PC-9 (cell line): ENCODE measurements around the gene CCDC85B. TPM values are rescaled to one million over a fixed set of nuclear protein-coding genes. Genes with fewer than 3 reads are reported as not detected.
A peak's percentile ranks its signal among the peaks of the same experiment; 100 is the strongest.

Source experiments
- BruUV-seq: library from RNA; stranded (reverse); fragments of 400-500 nt; replicated peaks from 2 replicates; lab custom pipeline; 2021; lab: Mats Ljungman, UMichigan
- CTCF ChIA-PET: fragments of 300-600 bp; sonication (Branson Sonifier 250); formaldehyde crosslinking; loops from one replicate; lab custom pipeline; 2022; ENCODE audit warnings: antibody characterized with exemption; lab: Charles Lee
- POLR2A ChIA-PET: fragments of 300-600 bp; sonication (Branson Sonifier 250); formaldehyde crosslinking; loops from one replicate; lab custom pipeline; 2022; ENCODE audit warnings: antibody characterized with exemption; ENCODE audit not compliant: unreplicated experiment; lab: Charles Lee
- DNase-seq, 2 experiments: peaks; one replicate each; pipeline versions ENCODE4 v3.0.0 to v3.0.0-alpha.2; 2015 to 2022; ENCODE audit warnings: mixed read lengths in 1 of 2
- H2AFZ ChIP-seq: fragments of 200-600 bp; sonication (generic); 2 replicates; pipeline ENCODE4 v1.8.1; 2017; ENCODE audit warnings: antibody characterized with exemption
- H3F3A ChIP-seq: fragments of 200-600 bp; sonication (generic); 2 replicates; pipeline ENCODE4 v1.8.1; 2017; ENCODE audit warnings: antibody characterized with exemption, mild to moderate bottlenecking, low read depth; ENCODE audit not compliant: insufficient read depth
- H3K27ac ChIP-seq: fragments of 200-600 bp; sonication (generic); 2 replicates; pipeline ENCODE4 v1.6.1; 2016; ENCODE audit warnings: mixed run types
- H3K27me3 ChIP-seq: fragments of 200-600 bp; sonication (generic); 2 replicates; pipeline ENCODE4 v1.6.1; 2016; ENCODE audit warnings: low read depth, mixed run types; ENCODE audit not compliant: insufficient read depth
- H3K36me3 ChIP-seq: fragments of 200-600 bp; sonication (generic); 2 replicates; pipeline ENCODE4 v1.6.1; 2016; ENCODE audit warnings: low read depth, mixed run types
- H3K4me1 ChIP-seq: fragments of 200-600 bp; sonication (generic); replicated peaks from 2 replicates; pipeline ENCODE4 v1.6.1; 2016; ENCODE audit warnings: mixed run types; ENCODE audit not compliant: insufficient read depth
- H3K4me2 ChIP-seq: fragments of 200-600 bp; sonication (generic); 2 replicates; pipeline ENCODE4 v1.6.1; 2017; ENCODE audit warnings: mixed run types
- H3K4me3 ChIP-seq: fragments of 200-600 bp; sonication (generic); 2 replicates; pipeline ENCODE4 v1.6.1; 2016; ENCODE audit warnings: mixed run types
- H3K79me2 ChIP-seq: fragments of 200-600 bp; sonication (generic); 2 replicates; pipeline ENCODE4 v1.6.1; 2017; ENCODE audit warnings: low read depth, mixed run types
- H3K9me2 ChIP-seq: fragments of 200-600 bp; sonication (generic); 2 replicates; pipeline ENCODE4 v1.8.1; 2017; ENCODE audit warnings: mild to moderate bottlenecking; ENCODE audit not compliant: insufficient read depth
- H3K9me3 ChIP-seq: fragments of 200-600 bp; sonication (generic); 2 replicates; pipeline ENCODE4 v1.8.1; 2016; ENCODE audit warnings: low read depth; ENCODE audit not compliant: insufficient read depth
- H4K20me1 ChIP-seq: fragments of 200-600 bp; sonication (generic); 2 replicates; pipeline ENCODE4 v1.8.1; 2017; ENCODE audit not compliant: insufficient read depth
- EZH2 ChIP-seq: fragments of 200-600 bp; sonication (generic); IDR thresholded peaks from 2 replicates; pipeline ENCODE4 v1.8.0; 2017; ENCODE audit warnings: antibody characterized with exemption, low read depth
- intact Hi-C: fragments of 100-400 bp; cut with micrococcal nuclease; formaldehyde crosslinking; loops from one replicate; pipeline ENCODE4 v1.10.0; 2022; ENCODE audit not compliant: unreplicated experiment
- total RNA-seq: library from RNA; stranded (reverse); gene quantifications from 2 replicates; pipeline ENCODE4 v1.2.3, GENCODE V29; 2021
- TF ChIP-seq, protein P1 (sequence below): fragments of 200-600 bp; sonication (generic); conservative IDR thresholded peaks from 2 replicates; pipeline ENCODE4 v1.6.1; 2017; ENCODE audit warnings: mixed run types, antibody characterized with exemption, mild to moderate bottlenecking, moderate library complexity

Gene CCDC85B
- total RNA-seq, 1 experiment from 2014 or later: 45.0 TPM

DNA sequence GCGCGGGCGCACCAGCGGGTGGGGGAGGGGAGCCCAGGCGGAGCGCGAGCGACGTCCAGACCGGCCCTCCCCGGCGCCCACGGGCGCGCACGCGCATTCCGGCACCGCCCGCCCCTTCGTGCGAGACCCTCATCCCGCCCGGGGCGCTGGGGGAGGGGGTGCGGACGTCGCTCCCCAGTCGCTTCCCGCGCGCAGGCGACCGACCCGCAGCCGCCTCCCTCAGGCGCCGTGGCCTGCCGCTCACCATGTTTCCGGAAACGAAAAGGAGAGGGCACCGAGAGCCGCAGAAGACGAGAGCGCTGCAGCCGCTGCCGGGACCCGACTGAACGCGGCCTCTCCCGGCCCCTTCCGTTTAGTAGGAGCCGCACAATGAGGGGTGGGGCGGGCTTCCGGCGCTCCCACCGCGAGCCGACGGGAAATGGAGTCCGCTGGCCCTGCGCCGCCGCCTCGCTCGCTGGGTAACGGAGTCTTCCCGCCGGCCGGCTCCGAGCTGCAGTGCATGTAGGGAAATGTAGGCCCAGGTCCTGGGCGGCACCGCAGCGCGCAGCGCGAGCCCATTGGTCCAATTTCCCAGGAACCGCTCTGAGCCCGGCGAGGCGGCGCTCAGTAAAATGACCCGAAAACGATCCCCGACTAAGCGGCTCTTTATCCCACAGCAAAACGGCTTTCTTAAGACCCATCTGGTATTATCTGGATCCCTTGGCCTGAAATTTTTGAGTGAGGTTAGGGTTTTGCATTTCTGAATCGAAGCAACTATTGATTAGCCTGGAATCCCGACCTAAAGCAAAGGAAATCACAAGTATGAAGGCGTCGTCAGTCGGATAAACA, 32.4 kb upstream of the CCDC85B start, which contains the start of gene CFL1:
TSS of gene CFL1 (minus strand) at position 328 of the 828 bp plus-strand sequence. CDS start at position 247, 81 bp downstream.
- Histone ChIP-seq H2AFZ (peak within 1 kb of the TSS; percentile 92), H3K4me1 (peaks cover 21% of the 10 kb centered on the region), H3K36me3 (peaks cover 38% of the 10 kb centered on the region), H3F3A (peaks cover 59% of the 10 kb centered on the region), H3K9me3 (no peaks in the 10 kb centered on the region), H3K27me3 (no peaks in the 10 kb centered on the region), H3K79me2 (peaks cover 68% of the 10 kb centered on the region), H4K20me1 (peaks cover 44% of the 10 kb centered on the region), H3K9me2 (no peaks in the 10 kb centered on the region), H3K27ac (peak within 1 kb of the TSS; percentile 53), H3K4me2 (peak within 1 kb of the TSS; percentile 91), H3K4me3 (peak within 1 kb of the TSS; percentile 96)
- intact Hi-C loops: loop anchor here (1.0 to 2.0 kb wide), 5 partner anchors 59 to 243 kb away; partner anchors contain the start of genes KAT5, MAP3K11, OVOL1 and PCNX3
- TF ChIP-seq EZH2: no peak
- TF ChIP-seq, protein P1, sequence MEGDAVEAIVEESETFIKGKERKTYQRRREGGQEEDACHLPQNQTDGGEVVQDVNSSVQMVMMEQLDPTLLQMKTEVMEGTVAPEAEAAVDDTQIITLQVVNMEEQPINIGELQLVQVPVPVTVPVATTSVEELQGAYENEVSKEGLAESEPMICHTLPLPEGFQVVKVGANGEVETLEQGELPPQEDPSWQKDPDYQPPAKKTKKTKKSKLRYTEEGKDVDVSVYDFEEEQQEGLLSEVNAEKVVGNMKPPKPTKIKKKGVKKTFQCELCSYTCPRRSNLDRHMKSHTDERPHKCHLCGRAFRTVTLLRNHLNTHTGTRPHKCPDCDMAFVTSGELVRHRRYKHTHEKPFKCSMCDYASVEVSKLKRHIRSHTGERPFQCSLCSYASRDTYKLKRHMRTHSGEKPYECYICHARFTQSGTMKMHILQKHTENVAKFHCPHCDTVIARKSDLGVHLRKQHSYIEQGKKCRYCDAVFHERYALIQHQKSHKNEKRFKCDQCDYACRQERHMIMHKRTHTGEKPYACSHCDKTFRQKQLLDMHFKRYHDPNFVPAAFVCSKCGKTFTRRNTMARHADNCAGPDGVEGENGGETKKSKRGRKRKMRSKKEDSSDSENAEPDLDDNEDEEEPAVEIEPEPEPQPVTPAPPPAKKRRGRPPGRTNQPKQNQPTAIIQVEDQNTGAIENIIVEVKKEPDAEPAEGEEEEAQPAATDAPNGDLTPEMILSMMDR: no peak
- CTCF ChIA-PET: interaction anchor here (0.7 to 2.0 kb wide), 2 partner anchors 10 to 27 kb away, joined by 6 to 10 read pairs; no protein-coding TSS in a partner anchor
- BruUV-seq: no TSS peak
- POLR2A ChIA-PET: interaction anchor here (0.5 to 1.0 kb wide), 14 partner anchors 11 to 1629 kb away, joined by 3 to 37 read pairs (median 4); partner anchors contain the start of genes RNASEH2C, SF1 and SF3B2
- peak; percentile 92 to 99 for DNase-seq

DNA sequence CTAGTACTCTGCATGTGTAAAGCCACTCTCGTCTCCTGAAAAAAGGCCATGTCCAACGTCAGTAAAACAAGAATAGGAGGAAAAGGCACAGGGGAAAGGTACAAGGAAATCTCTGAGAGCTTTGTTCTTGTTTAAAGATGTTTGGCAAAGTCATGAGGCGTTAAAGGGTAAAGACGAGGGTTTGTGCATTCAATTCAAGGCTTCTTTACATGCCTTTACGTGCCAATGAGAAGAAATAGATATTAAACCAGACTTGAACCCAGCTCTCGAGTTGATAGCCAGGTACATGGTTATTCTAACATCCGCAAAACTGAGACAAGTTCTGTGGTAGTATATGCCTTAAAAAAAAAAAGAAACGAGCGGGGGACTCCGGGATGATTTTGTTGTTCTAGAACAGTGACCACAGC, 31.8 kb upstream of the CCDC85B start:
- peaks cover 21% of the 10 kb centered on the region for H3K4me1 ChIP-seq
- H2AFZ ChIP-seq: peak overlapping the region; percentile 92
- H3K9me2 ChIP-seq: no peaks in the 10 kb centered on the region
- H3K27me3 ChIP-seq: no peaks in the 10 kb centered on the region
- no peaks in the 10 kb centered on the region for H3K9me3 ChIP-seq
- TF ChIP-seq, protein P1: no peak
- no peak for TF ChIP-seq EZH2
- ChIA-PET CTCF (interaction anchor here (0.7 to 2.0 kb wide), 2 partner anchors 11 to 26 kb away, joined by 6 to 10 read pairs; no protein-coding TSS in a partner anchor), POLR2A (interaction anchor here (0.5 to 1.7 kb wide), 17 partner anchors 10 to 1628 kb away, joined by 3 to 37 read pairs (median 4); partner anchors contain the start of genes CCDC85B, RNASEH2C and SF3B2)
- peak overlapping the region; percentile 45 for H3K27ac ChIP-seq
- H4K20me1 ChIP-seq: peaks cover 38% of the 10 kb centered on the region
- peaks cover 37% of the 10 kb centered on the region for H3K36me3 ChIP-seq
- TSS peak; percentile 28 for BruUV-seq
- intact Hi-C loops: loop anchor here (1.0 to 2.0 kb wide), 5 partner anchors 30 to 244 kb away; partner anchors contain the start of genes FIBP, MAP3K11, OVOL1 and PCNX3
- peaks cover 67% of the 10 kb centered on the region for H3K79me2 ChIP-seq
- H3K4me2 ChIP-seq: peak overlapping the region; percentile 88
- peaks cover 53% of the 10 kb centered on the region for H3F3A ChIP-seq
- peak overlapping the region; percentile 96 for H3K4me3 ChIP-seq
- DNase-seq: no peak
